Kidney capillary endothelial cell (primary cell): Measurements from ENCODE around the gene PARP15.
A peak's percentile ranks its signal among the peaks of the same experiment; 100 is the strongest.

Experiments
- DNase-seq: peaks from one replicate; pipeline ENCODE4 v3.0.0-alpha.2; 2018; ENCODE audit warnings: low spot score

PARP15 gene

GRCh38 chr3:122572940-122573412 is 4.5 kb upstream of the PARP15 start:
- no peak for DNase-seq

DNA sequence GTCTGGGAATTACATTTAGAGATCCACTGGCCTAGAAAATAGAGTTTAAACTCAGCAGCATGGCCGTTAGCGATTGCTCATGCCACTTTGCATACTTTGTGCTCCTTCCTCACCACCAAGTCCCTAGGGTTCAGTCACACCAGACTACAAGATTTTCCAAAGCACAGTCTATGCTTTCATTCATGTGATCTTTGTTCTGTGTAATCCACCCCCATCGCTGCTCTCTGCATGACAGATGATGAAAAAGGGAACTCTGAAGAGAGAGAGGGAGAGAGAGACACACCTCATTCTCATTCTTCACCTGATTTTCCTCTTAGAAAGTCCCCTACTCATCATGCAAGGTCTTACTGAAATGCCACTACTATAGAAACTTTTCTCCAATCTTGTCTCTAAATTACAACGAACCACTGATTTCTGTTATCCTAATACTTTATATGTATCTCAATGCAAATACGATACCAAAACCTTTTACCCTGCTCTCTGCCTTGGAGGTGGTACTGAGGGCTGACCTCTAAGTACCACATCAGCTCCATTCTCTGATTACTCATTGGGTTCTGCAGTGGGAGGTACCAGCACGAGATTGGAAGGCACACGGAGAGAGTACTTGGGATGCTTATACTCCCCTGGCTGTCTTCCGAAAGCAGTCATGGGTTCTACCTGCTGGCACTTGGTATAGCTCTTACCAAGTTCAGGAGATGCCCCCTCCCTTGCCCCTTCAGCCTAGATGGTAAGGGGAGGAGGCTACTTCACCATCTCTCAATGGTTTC is 1.1 kb upstream of the PARP15 start:
- DNase-seq = no peak

DNA sequence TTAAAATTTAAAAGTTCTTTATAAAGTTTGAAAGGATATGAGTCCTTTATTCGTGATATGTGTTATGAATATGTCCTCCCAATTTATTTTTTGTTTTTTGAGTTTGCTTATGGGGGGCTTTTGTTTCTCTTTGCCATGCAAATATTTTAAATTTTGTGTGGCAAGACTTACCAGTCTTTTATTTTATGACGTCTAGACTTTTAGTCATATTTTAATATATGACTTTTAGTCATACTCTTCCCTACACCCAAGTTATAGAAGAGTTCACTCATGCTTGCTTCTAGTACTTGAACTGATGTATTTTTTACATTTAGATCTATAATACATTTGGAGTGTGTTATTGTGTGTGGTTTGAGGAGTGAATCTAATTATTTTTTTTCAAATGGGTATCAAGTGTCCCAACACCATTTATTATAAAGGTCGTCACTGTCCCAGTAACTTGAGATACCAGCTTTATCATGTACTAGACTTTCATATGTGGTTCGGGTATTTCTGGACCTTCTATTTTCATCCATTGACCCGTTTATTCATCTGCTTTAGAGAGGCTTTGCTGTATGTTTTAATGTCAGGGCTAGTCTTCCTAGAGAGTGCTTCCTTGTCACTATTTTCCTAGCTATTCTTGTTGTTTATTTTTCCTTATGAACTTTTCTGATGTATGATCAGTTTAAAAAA is 755 bp downstream of the PARP15 start:
- DNase-seq = no peak

- no peak for DNase-seq
These were observed 3.0 kb downstream of the PARP15 start for GRCh38 chr3:122580470-122580869.

DNA sequence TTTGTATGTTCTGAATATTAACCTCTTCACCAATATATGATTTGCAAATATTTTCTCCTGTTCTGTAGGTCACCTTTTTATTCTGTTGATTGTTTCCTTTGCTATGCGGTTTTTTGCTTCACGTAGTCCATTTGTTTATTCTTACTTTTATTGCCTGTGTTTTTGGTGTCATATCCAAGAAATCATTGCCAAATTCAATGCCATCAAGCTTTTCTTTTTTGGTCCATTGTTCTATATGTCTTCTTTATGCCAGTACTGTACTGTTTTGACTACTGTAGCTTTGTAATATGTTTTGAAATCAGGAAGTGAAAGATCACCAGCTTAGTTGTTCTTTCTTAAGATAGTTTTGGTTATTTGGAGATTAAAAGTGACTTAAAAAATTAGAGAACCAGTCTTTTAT is 4.2 kb downstream of the PARP15 start:
- no peak for DNase-seq

GRCh38 chr3:122582390-122582789 is 4.9 kb downstream of the PARP15 start:
- no peak for DNase-seq

- DNase-seq = no peak
These were observed 8.6 kb downstream of the PARP15 start for GRCh38 chr3:122586098-122586497.

DNA sequence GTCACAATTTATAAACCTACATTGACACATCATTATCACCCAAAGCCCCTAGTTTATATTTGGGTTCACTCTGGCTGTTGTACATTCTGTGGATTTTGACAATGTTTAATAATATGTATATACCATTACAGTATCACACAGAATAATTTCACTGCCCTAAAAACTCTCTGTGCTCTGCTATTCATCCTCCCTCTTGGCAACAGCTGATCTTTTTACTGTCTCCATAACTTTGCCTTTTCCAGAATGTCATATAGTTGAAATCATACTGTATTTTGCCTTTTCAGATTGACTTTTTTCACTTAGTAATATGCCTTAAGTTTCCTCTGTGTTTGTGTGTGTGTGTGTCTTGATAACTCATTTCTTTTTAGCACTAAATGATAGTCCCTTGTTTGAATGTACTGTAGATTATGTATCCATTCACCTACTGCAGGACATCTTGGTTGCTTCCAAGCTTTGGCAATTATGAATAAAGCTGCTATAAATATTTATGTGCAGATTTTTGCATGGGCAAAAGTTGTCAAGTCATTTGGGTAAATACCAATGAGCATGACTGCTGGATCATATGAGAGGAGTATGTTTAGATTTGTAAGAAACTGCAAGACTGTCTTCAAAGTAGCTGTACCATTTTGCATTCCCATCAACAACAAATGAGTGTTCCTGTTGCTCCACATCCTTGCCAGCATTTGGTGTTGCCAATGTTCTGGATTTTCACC is 9.5 kb downstream of the PARP15 start:
- no peak for DNase-seq

DNA sequence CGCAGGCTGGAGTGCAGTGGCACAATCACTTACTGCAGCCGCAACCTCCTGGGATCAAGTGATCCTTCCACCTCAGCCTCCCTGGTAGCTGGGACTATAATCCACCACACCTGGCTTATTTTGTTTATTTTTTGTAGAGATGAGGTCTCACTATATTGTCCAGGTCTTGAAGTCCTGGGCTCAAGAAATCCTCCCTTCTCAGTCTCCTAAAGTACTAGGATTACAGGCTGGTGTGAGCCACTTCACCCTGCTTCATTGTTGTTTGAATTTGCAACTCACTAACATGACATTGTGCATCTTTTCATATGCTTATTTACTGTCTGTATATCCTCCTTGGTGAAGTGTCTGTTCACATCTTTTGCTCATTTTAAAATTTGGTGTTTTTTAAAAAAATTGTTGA is 10.1 kb downstream of the PARP15 start:
- no peak for DNase-seq

- no peak for DNase-seq
These were observed 11.8 kb downstream of the PARP15 start for GRCh38 chr3:122589297-122589696.

DNA sequence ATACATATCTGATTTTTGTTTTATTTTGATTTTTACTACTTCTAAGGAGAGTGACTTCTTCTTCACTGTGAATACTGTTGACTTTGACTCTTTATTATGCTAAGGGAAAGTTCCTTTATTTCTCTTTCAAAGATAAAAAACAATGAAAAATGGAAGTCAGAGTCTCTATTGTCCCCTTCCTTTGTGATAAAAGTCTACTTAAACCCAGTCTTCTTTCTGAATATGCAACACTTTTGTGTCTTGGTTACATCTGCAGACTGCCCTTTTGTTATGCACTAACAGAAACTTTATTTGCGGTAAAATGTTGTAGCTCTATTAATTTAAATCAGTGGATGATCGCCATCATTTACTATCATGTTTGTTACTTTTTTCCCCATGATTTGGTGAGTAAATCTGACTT is 13.2 kb downstream of the PARP15 start:
- no peak for DNase-seq

GRCh38 chr3:122594025-122594424 is 16.6 kb downstream of the PARP15 start:
- no peak for DNase-seq

- DNase-seq = no peak
These were observed 20.7 kb downstream of the PARP15 start for GRCh38 chr3:122598151-122598550.

DNA sequence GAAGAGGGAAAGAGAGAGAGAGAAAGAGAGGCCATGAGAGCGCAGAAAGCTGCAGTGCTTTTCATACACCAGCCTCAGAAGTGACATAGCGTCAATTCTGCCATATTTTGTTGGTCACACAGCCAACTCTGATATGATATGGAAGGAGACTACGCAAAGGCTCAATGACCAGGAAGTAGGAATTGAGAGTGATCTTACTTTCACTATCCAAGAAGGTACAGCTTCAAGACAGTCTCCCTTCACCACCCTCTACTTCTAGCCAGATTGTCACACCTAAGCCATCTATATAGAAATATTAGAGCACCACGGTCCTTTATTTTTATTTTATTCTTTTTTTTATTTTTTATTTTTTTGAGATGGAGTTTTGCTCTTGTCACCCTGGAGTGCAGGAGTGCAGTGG is 21.1 kb downstream of the PARP15 start:
- no peak for DNase-seq

DNA sequence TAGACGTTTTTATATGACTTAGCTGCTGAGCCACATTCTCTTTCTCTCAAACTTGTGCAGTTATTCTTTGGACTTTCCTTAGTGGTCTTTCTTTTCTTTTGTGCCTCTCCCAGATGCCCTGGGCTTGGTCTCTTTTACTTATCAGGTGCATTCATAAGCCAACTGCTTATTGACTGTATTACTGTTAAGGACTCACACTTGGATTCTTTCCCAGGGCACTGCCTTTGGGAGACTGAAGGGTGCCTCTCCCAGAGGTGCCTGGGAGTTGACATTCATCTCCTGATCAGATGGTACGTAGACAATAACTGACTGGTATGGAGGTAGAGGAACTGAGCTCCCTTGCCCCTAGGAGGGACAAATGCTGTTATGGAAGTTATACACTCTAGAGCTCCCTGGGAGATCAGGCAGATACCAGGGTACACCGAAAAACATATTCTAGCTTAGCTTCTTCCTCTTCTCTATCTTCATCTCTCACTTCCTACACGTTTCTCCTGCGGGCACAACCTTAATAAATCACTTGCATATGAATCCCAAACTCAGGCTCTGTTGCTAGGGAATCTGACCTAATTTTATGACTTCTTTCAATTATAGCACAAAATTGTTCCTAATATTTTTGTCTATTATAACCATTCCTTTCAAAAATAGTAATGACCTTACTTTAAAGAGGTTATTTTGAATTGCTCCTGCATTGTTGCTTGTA is 24.7 kb downstream of the PARP15 start:
- DNase-seq = no peak

DNA sequence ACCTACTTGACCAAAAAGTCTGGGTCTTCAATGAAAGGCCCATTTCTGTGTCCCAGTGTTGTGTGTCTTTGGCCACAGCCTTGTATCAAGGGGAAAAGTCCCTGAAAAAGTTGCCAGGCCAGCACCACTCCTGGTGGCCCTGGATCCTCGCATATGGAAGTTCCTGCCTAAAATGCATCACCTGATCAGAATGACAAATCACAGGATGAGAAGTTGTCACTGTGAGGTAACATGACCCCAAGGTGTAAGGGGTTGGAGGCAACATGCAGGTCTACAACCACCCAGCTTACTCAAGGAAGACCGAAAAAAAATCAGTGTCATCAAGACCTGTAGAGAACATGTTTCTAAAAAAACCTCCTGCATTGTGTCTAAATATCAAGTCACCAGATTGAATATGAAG is 25.6 kb downstream of the PARP15 start:
- no peak for DNase-seq

DNA sequence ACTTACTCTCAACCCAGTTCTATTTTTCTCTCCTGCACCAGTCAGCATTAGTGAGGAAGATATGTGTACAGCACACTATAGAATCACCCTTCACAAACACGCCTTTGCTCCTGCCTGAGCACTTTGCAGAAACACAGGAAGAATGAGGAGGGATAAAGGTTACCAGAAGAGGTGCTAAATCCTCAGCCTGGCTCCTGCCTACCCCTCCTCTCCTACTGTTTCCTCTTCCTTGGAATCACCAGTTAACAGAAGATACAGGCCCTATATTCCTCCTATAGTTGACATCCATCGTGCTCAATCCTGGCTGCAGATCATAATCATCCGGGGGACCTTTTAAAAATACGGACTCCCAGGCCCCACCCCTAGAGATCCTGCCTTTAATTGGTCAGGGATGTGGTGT is 28.9 kb downstream of the PARP15 start:
- no peak for DNase-seq

DNA sequence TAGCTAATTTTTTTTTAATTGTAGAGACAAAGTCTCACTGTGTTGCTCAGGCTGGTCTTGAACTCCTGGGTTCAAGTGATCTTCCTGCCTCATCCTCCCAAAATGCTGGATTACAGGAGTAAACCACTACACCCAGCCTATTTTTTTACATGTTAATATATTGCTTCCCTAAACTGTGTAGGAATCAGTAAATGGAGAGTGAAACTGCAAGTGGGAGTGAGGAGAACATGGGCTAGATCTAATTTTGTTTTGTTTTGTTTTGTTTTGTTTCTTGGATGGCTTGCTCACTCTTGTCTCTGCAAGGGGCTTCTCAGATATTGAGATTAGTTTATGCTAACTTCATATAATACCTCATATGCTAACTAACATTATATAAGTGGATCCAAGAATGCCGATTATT is 31.5 kb downstream of the PARP15 start:
- DNase-seq = no peak

DNA sequence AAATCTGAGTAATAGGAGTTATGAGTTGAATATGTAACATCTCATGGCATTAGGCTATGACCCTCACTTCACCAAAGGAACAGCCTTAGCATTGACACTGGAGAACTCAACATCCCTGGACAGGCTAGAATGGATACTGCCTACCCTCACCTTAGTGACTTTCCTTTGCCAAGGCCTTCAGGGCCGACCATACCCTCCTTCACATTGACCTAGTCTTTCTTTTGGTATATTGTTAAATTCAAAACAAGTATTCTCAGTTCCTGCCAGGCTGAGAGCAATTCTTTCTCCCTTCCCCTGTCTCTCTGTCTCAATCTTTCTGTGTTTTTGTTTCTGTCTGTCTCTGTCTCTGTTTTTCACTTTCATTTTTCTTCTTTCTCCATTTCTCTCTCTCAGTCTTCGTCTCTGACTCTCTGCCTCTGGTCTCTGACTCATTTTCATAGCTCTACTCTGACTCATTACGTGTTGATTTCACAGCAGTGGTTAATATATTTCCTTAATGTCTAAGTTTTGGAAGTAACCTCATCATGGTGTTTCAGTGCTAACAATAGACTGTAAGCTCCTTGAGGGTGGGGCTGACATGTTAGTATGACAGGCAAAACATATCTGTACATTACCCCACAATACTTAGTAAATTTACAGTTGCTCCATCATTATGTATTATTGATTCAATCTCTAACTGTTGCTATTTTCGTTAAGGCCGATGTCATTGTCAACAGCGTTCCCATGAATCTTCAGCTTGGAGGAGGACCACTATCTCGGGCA is 32.5 kb downstream of the PARP15 start:
- DNase-seq = peak; percentile 12

GRCh38 chr3:122612696-122613095 is 35.2 kb downstream of the PARP15 start:
- DNase-seq = no peak

DNA sequence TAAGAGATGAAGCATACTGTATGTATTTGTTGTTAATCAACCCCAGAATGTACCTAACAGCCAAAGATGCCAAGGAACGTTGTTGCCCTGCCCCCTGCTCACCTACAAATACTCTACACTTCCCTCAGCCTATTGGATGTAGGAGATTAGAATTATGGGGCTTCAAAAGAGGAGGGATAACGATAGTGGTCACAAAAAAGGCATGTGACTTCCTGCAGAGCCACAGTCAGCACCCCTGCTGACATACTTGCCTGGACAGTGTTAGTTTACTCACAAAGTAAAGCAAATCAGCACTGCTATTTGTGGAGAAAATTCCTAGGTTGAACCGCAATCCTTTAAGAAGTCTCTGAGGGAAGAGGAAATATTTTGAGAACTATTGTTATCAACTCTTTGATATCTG is 37.9 kb downstream of the PARP15 start:
- DNase-seq = no peak

DNA sequence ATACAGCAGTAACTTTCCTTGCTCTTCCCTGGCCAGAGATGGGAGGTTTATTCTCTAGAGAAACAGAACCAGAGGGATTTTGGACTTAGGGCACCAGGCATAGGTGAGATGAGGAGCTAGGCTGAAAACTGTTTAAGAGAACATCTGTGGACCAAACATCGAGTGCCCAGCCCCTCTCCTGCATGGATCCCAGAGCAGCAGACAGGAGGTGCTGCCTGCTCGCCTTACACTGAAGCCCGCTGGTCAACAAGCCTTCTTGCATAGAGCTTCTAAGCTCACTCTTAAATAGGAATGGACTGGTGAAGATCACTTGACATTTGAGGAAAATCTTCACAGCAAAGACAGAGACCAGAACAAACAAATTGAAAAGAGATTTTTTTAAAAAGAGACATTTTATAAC is 41.2 kb downstream of the PARP15 start:
- DNase-seq = no peak
